ENCODE results near the gene CADPS.

The CADPS gene

DNA sequence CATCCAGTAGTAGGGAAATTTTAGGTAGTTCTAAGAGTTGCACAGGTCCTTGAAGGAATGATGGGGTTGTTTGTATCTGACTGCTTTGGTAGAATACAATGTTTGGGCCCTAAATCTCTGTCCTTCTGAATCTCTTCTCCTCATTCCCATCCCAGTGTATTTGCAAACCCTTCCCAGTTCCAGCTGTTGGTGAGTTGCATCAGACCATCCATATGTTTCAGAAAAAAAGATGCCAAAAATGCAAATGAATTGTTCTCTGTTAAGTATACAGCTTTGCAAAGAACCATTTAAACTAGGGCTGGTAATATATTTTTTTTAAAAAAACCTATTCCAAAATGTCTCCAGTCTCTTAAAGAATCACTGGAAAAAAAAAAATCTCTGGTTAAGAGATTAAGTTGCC is 251.0 kb downstream of the CADPS start:
- no peak for DNase-seq

DNA sequence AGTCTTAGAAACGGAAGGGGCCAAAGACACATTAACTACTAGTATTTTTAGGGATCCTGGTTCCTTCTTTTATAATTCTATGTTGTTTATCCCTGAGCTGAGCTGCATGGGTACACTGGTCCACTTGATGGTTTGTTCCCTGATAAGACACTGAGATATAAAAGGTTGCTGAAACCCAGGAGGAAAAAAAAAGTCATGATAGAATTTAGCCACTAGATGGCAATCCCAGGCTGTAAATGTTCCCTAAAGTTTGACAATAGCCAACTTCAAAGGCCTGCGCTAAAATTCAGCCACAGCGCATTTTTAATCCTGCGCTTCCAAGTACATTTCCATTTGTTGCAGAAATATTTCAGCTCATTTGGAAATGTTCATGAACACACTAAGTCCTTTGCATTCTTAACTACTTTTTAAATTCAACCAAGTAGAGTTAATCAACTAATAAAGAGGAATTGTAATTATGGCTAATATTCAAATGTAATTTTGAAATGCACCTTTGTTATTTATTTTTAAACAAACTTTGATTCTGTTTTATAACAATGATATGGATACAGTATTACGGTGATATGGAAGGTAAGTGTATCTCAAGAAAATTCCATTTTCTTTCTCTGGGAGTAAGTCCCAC is 252.6 kb downstream of the CADPS start:
- DNase-seq, result peak; percentile 28

DNA sequence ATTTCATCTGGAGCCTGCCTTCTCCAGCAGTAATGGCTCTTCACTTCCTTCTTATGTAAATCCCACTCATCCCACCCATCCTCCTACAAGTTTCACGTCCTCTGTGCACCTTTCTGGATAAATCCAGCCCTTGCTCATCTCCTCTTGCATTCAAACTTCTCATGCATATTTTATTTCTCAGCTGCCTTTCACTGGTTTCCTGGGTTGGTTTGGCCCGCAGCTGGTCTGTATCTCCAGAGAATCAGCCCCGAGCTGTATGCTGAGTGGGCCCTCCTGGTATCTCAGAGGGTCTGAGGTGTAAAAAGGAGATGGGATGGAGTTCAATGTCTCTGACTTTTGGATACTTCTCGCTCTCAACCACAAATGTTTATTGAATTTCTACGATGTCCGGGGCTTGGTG is 253.3 kb downstream of the CADPS start:
- DNase-seq, result no peak

DNA sequence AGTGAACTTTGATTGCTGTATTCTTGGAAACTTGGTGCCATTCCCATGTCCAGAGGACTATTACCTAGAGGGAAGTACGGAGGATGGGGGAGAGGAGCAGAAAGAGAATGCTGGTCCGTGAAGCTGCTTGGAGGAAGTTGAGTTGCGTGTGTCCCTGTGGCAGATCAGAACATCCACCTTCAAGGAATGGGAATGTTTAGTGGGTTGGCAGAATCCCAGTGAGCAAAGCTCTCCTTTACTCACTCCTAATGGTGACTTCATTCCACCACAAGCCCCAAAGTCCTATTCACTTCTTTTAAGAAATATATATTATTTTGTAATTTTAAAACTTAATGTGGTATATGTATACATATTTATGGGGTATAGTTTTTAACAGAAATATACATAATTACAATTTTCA is 254.0 kb downstream of the CADPS start:
- DNase-seq, result no peak

DNA sequence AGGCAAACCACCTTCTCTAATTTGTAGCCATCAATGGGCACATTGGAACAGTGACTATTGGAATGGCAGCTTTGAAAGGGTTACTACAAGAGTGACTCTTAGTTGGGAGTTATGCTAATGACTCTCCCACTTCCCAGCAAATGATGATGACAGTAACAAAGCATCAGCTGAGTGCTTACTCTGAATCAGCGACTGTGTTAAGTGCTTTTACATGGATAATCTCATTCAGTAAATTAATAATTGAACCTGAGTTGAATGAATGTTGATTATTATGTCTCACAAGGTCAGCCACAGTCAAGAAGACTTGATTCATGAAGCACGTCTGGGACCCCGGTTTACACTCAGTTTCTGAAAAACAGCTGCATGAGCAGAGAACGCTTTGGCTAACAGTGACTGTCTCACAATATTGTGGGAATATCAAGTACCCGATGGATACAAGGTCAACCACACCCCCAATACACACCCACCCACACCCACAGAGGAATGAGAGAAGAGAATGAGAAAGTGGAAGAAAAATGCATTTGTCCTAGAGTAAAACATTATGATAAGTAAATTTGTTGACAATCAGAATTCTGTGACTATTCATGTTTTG is 259.9 kb downstream of the CADPS start:
- DNase-seq, result no peak

DNA sequence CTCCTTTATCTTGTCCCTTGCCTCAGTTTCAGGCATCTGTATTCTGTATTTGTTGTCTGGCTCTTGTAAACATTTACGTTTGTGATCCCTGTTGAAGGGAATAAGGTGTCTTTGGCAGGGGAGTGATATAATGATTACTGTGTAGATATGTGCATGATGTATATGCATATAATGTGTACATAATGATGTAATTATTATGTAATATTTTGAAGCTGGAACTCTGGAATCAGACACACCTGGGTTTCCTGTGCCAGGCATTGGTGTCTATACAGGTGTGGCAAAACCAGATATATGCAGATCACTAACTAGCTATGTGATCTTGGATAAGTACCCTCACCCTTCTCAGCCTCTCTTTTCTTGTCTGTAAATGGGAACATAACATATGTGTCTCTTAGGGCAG is 260.7 kb downstream of the CADPS start:
- DNase-seq, result no peak

DNA sequence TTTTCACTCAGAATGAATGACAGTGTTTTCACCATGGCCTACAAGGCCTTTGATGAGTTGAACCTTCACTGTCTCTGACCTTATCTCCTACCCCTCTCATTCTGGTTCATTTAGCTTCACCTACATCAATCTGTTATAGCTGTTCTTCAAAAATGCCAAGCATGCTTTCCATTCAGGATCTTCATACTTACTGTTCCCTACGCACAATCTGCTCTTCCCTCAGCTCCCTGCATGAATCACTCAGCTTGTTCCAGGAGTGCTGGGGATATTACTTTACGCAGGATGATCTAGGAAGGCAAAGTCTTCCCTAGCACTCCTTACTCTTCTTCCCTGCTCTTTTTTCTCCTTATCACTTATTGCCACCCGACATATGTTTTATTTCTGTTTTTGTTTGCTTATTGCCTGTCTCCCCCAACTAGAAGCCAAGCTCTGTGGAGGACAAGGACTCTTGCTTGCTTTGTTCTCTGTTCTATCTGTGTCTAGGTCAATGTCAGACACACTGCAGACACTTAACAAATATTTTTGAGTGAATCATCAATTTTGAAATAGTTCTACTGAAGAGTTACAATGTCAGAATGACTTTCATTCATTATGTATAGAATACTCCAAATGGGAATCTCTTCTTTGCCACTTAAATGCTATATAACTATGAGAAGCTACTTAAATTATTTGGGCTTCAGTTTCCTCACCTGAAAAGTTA is 263.5 kb downstream of the CADPS start:
- no peak for DNase-seq

DNA sequence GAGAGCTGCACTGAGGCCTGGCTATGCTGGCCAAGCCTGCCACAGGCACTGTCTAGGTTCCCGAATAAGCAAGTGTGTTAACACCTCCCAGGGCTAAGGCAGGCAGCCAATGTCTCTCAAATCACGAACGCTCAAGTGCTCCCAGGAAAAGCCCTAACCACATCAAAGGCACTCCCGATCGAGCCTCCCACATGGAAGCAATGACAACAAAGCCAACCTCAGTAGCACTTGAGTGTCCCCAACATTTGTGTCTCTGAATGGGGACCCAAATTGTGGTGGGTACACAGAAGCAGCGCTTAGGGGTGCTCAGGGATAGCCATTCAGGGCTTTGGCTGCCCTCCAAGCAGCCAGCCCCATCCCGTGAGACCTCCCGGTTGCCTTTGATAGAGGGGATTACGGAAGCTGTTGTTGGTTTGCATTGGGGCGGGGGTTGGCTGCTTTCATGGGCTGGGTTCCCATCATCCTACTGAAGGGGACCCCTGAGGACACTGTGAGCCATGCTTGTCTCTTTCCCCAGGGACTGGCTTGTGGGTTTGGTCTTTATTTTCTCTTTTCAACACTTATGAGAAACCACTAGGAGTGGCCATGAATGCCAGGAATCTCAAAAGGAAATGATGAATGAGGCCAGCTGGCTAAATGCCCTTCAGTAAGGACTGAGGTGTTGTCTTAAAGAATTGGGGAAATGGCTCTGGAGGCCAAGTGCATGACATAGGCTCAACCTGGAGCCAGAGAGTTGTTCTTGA is 267.8 kb downstream of the CADPS start:
- peak; percentile 76 for DNase-seq

DNA sequence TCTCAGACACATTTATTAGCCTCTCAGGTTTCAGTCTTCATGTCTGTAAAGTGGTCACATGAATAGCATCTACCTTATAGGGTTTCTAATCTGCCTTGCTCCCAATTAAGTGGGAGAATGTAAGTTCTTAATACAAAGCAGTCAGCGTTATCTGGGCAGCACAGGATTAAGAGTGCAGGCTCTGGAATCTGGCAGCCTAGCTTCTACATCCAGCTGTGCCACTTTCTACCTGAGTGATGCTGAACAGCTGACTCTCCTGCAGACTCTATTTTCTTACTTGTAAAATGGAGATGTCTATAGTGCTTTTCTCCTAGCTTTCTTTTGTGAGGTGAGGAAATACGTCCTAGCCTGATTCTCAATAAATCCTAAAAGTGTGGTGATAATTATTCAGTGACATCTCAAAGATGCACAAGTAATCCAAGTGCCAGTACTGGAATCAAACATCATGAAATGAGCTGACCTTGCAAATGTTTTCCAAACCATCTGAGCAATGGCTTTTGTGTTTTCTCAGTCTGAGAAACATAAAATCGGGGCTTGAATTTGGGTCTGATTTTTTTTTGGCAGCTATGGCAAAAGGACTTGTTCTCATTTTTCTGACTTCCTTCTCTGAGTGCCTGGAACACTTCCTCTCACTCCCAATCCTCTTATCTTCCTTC is 269.7 kb downstream of the CADPS start:
- no peak for DNase-seq

DNA sequence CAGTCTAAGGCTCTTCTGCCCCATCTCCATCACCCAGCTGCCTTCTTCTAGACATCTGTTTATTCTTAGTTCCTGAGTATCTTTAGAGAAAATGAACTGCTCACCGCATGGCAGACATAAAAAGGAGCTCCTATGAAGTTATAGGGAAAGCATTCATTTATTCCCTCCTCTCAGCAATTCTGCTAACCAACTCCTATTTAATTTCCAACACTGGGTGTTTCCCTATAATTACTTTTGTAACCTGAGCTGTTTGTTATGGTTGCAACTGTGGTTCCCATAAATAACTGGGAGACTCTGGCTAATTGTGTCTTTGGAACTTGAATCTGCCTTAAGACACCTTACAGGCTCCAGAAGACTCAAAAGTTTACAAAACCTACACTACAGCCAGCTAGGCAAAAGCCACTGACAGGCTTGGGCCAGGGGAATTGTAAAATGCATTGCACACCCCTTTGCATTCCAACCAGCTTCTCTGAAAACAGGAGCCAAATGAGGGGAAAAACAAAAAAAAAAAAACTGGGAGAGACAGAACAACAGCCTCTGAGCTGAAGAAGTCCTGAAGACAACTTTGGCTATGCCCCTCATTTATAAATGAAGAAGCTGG is 270.4 kb downstream of the CADPS start:
- no peak for DNase-seq

DNA sequence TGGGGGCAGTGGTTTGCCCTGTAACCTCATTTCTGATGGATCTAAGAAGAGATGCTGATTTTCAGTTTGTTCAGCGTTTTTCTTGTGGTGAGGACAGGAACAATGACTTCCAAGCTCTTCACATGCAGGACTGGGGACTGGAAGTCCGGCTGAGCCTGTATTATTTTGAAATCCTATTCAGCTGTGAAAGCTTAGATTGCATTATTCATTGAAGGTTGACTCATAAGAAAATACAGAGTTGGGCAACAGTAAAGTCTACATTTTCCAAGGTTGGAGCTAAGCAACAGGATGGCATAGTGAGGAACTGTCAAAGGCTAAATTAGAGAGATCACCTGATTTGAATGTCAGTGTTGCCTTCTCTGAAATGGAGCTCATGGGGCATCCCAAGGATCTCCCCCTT is 270.9 kb downstream of the CADPS start:
- DNase-seq, result no peak

DNA sequence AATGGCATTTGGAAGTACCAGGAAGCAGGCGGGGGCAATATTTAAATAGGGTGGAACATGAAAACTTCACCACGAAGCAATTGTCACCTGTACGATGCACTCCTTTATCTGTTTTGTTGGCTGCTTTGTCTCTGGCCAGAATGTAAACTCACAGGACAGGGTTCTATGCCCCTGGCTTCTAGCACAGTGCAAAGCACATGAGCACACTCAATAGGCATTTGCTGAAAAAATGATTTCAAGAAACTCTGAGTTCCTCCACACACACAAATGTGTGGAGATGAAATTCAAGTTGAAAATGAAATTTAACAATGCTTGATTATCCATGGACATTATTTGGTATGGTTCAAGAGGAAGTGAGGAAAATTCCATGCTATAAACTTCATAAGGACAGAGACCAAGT is 272.2 kb downstream of the CADPS start:
- DNase-seq, result no peak

DNA sequence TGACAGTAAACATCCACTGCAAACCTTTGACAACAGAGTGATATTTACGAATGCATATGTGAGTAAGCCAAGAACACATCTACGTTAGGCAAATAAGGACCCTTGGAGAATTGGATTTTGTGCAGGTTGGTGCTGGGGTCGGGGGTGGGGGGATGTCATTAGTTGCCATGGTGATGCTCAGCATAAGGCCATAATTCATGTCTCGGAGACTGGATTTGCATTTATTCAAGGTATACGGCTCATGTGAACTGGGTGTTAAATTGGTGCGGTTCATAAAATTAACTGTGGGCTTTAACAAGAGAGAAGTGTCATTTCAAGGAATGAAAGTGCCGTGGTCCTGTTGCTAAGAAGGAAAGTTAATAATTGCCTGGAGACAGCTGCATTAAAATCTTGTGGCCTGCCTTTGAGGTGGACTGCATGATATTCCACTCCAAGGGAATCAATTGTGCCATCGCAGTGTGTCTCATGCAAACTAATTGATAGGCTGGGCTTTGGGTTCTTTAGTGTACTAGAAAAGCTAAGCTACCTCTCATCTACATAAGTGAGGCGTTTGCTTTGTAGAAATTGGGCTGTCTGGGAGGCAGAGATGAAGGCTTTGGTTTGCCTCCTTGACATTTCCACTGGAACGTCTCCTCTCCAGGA is 273.0 kb downstream of the CADPS start:
- no peak for DNase-seq

DNA sequence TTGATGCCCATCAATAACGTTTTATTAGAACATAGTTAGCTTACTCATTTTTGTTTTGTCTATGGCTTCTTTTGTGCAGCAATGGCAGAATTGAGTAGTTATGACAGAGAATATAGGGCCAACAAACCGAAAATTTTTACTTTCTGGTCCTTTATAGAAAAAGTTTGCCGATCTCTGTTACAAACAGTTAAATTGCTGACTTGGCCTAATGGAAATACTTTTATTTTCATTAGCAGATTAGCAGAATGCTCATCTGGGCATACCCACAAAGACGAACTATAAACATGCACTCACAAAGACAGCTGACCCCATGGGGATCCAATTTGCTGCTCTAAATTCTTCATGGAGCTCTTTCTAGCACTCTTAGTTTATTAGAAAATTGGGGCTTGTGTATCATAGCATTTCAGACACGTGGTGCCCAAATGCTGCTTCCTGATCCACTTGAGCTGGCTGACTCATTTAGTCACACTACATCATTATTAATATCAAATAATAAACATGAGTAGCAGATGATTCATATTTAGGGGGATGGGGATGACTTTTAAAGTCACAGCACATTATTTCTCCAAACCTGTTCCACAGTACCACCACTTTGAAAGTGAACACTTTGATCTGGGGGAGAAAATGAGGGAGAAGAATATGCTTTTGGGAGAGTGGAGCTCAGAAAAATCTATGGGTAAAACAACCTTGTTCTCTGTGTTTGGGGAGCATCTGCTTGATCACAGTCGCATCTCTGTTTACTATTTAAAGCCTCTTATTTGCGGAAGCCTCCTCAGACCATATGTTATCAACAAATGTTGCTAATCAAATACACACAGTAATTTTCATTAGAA is 273.8 kb downstream of the CADPS start:
- no peak for DNase-seq

DNA sequence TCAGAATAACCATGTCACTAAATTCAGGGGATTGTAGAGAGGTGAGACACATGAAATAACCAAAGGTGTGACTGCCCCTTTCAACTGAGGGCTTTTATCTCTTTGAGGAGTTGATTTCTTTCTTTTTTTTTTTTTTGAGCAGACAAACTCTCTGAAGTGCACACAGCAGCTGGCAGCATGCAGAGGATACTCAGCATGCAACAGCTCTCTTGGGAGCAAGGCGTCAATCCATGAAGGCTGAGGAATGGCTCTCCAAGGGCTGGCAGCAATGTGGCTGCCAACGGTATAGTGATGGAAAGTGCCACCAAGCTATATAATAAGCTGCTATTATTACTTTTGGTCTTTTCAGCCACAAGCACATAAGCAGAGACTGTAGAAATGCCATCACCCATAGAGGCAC is 275.2 kb downstream of the CADPS start:
- DNase-seq, result no peak

DNA sequence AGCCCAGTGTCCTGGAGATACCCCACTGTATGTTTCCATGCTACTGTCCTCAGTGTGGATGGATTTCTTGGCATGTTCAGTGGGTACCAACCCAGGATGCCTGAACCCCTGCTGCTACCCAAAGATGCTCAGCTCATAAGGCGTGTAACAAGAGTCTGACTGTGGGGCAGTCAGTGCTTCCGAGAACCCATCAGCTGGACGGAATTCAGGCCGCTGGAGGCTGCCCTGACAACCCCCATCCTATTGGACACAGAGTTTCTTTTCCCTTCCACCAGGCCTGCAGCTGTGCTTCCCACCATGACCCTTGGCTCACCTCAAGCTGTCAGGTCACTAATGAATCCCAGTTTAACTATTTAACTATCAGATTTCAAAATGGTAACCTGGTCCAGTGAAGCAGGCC is 277.7 kb downstream of the CADPS start:
- DNase-seq, result no peak

DNA sequence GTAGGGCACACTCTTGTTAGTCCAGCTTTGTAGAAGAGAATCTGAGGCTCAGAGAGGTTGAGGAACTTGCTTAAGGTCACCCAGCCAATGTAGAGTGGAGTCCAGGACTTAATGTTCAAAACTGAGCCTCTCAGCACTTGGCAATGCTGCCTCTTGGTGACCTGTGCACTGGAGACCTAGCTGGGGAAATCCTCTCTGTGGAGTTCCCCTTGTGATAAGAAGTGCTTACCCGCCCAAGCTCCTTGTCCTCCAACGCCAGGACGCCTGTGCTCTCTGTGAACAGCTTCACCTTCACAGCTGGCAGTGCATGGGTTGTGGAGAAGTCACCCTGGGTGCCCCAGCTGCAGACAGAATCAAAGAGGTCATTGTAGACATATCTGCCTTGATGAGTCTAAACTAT is 282.8 kb downstream of the CADPS start:
- no peak for DNase-seq

DNA sequence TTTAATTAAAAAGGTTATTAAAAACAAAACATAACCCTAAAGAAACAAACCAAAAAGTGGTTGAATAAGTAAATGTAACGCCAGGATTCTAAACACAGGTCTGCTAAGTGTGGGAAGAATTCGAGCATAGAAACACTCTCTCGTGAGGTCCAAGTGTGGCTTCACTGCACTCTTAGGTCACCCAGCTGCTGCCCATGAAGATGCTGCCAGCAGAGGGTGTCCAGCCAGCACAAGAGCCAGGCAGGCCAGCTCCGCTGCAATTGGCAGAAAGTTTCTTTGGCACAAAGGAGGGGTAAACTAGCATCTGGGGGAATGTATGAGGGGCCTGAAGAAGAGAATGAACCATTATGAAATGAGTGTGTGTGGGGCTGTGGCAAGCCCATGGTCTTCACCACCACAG is 286.1 kb downstream of the CADPS start:
- no peak for DNase-seq

DNA sequence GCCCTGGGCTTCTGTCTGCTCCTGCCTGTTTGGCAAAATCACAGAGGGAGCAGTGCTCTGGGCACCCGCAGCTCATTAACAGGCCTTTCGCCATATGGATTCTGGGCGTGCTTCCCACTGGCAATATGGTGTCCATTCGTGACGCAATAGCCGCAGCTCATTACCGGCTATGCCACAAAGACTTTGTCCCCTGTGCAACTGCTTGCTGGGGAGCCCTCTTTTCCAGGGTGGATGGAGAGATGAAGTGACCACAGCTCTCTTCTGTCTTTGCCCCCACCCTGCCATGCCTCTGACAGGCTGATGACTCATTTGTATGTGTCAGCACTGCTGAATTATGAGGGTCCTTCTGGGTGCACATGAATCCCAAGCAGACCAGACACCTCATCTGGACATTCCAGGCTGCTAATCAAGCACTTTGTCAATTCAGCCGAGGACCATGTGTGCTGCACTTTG is 287.6 kb downstream of the CADPS start:
- no peak for DNase-seq

DNA sequence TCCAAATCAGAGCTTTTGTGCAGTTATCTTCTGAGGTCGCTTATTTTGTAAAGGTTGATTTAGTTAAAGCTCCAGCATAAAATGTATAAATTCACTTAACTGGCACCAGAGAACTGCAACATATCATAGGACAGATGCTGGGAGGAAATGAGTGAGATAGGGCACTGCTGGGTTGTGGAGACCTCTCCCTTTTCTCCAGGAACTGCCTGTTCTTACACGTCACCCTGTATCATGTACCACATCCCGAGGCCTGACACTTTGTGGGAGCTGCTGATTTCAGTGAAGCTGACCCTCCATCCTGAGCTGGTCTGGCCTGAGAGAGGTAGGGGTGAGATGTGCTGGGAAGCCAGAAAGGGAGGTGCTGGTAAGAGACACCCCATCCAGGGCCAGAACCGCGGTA is 288.0 kb downstream of the CADPS start:
- DNase-seq, result no peak

DNA sequence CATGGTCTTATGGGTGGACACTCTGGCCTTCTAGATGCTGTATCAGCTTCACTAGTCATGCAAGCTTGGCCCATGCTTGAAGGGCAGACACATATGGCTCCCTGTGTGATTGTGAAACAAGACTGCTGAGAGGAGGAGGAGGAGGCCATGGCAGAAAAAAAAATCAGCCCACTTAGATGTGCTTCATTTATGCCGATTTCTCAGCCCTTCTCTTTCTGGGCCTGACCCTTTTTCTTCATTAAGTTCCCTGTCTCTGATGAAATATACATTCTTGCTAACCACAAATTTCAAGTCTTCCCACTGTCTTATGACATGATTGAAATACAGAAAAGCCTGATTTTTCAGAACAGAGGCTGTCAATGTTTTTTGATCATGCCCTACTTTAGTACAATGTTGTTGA is 288.9 kb downstream of the CADPS start:
- DNase-seq, result no peak
